ENCODE results near the gene PSTPIP2.
"Not testable (repeated sequence)": the region's sequence is repeated elsewhere in the genome, so short reads cannot be mapped to it uniquely, and the experiment has no call there.

Gene PSTPIP2

GRCh38 chr18:45997700-45998151, 74.3 kb downstream of the PSTPIP2 start:
- peak overlapping the region; percentile 34 for H3K27ac ChIP-seq (ENCODE audit: insufficient read depth, low read length, poor library complexity, severe bottlenecking)
- no peaks in the 10 kb centered on the region for H3K36me3 ChIP-seq (ENCODE audit: control insufficient read depth, insufficient read depth, low read length)
- no peaks in the 10 kb centered on the region for H3K27me3 ChIP-seq (replicated peaks; ENCODE audit: control insufficient read depth, insufficient read depth, low read length, poor library complexity, severe bottlenecking)
- no peak for DNase-seq
- peaks cover 21% of the 10 kb centered on the region for H3K4me1 ChIP-seq (ENCODE audit: control insufficient read depth, insufficient read depth, low read length, poor library complexity, severe bottlenecking)
- no peaks in the 10 kb centered on the region for H3K9me3 ChIP-seq (ENCODE audit: control insufficient read depth, low read length)
- H3K4me3 ChIP-seq (ENCODE audit: insufficient read depth, low read depth, low read length, poor library complexity, severe bottlenecking) = peak overlapping the region; percentile 41

GRCh38 chr18:45995461-45995860, 76.6 kb downstream of the PSTPIP2 start:
- Histone ChIP-seq H3K4me3 (ENCODE audit: insufficient read depth, low read depth, low read length, poor library complexity, severe bottlenecking) (no peak overlapping the region), H3K36me3 (ENCODE audit: control insufficient read depth, insufficient read depth, low read length) (no peaks in the 10 kb centered on the region), H3K4me1 (ENCODE audit: control insufficient read depth, insufficient read depth, low read length, poor library complexity, severe bottlenecking) (peaks cover 21% of the 10 kb centered on the region), H3K27ac (ENCODE audit: insufficient read depth, low read length, poor library complexity, severe bottlenecking) (no peak overlapping the region), H3K9me3 (ENCODE audit: control insufficient read depth, low read length) (no peaks in the 10 kb centered on the region), H3K27me3 (replicated peaks; ENCODE audit: control insufficient read depth, insufficient read depth, low read length, poor library complexity, severe bottlenecking) (no peaks in the 10 kb centered on the region)
- no peak for DNase-seq

- Histone ChIP-seq H3K27me3 (replicated peaks; ENCODE audit: control insufficient read depth, insufficient read depth, low read length, poor library complexity, severe bottlenecking) (no peaks in the 10 kb centered on the region), H3K36me3 (ENCODE audit: control insufficient read depth, insufficient read depth, low read length) (peaks cover 6% of the 10 kb centered on the region), H3K4me1 (ENCODE audit: control insufficient read depth, insufficient read depth, low read length, poor library complexity, severe bottlenecking) (peaks cover 14% of the 10 kb centered on the region), H3K27ac (ENCODE audit: insufficient read depth, low read length, poor library complexity, severe bottlenecking) (no peak overlapping the region), H3K9me3 (ENCODE audit: control insufficient read depth, low read length) (no peaks in the 10 kb centered on the region), H3K4me3 (ENCODE audit: insufficient read depth, low read depth, low read length, poor library complexity, severe bottlenecking) (no peak overlapping the region)
- DNase-seq = no peak
These were observed 78.6 kb downstream of the PSTPIP2 start for GRCh38 chr18:45993438-45993837.

- H3K27ac ChIP-seq (ENCODE audit: insufficient read depth, low read length, poor library complexity, severe bottlenecking); H3K27me3 ChIP-seq (replicated peaks; ENCODE audit: control insufficient read depth, insufficient read depth, low read length, poor library complexity, severe bottlenecking); H3K36me3 ChIP-seq (ENCODE audit: control insufficient read depth, insufficient read depth, low read length); DNase-seq; H3K9me3 ChIP-seq (ENCODE audit: control insufficient read depth, low read length); H3K4me3 ChIP-seq (ENCODE audit: insufficient read depth, low read depth, low read length, poor library complexity, severe bottlenecking): not testable (repeated sequence)
- H3K4me1 ChIP-seq (ENCODE audit: control insufficient read depth, insufficient read depth, low read length, poor library complexity, severe bottlenecking) = peaks cover 10% of the 10 kb centered on the region
These were observed 79.5 kb downstream of the PSTPIP2 start for GRCh38 chr18:45992527-45992926.

GRCh38 chr18:45991788-45992187, 80.3 kb downstream of the PSTPIP2 start:
- H3K4me1 ChIP-seq (ENCODE audit: control insufficient read depth, insufficient read depth, low read length, poor library complexity, severe bottlenecking) = peaks cover 5% of the 10 kb centered on the region
- H3K4me3 ChIP-seq (ENCODE audit: insufficient read depth, low read depth, low read length, poor library complexity, severe bottlenecking) = no peak overlapping the region
- peaks cover 6% of the 10 kb centered on the region for H3K36me3 ChIP-seq (ENCODE audit: control insufficient read depth, insufficient read depth, low read length)
- no peaks in the 10 kb centered on the region for H3K27me3 ChIP-seq (replicated peaks; ENCODE audit: control insufficient read depth, insufficient read depth, low read length, poor library complexity, severe bottlenecking)
- DNase-seq = no peak
- no peaks in the 10 kb centered on the region for H3K9me3 ChIP-seq (ENCODE audit: control insufficient read depth, low read length)
- H3K27ac ChIP-seq (ENCODE audit: insufficient read depth, low read length, poor library complexity, severe bottlenecking) = no peak overlapping the region

GRCh38 chr18:45984546-45985235, 87.4 kb downstream of the PSTPIP2 start:
- Histone ChIP-seq H3K27ac (ENCODE audit: insufficient read depth, low read length, poor library complexity, severe bottlenecking) (no peak overlapping the region), H3K4me3 (ENCODE audit: insufficient read depth, low read depth, low read length, poor library complexity, severe bottlenecking) (no peak overlapping the region), H3K27me3 (replicated peaks; ENCODE audit: control insufficient read depth, insufficient read depth, low read length, poor library complexity, severe bottlenecking) (no peaks in the 10 kb centered on the region), H3K36me3 (ENCODE audit: control insufficient read depth, insufficient read depth, low read length) (peaks cover 2% of the 10 kb centered on the region), H3K9me3 (ENCODE audit: control insufficient read depth, low read length) (no peaks in the 10 kb centered on the region), H3K4me1 (ENCODE audit: control insufficient read depth, insufficient read depth, low read length, poor library complexity, severe bottlenecking) (no peaks in the 10 kb centered on the region)
- DNase-seq = no peak

GRCh38 chr18:45981821-45982220, 90.2 kb downstream of the PSTPIP2 start:
- no peaks in the 10 kb centered on the region for H3K27me3 ChIP-seq (replicated peaks; ENCODE audit: control insufficient read depth, insufficient read depth, low read length, poor library complexity, severe bottlenecking)
- no peak overlapping the region for H3K4me3 ChIP-seq (ENCODE audit: insufficient read depth, low read depth, low read length, poor library complexity, severe bottlenecking)
- H3K27ac ChIP-seq (ENCODE audit: insufficient read depth, low read length, poor library complexity, severe bottlenecking) = no peak overlapping the region
- H3K9me3 ChIP-seq (ENCODE audit: control insufficient read depth, low read length) = no peaks in the 10 kb centered on the region
- H3K4me1 ChIP-seq (ENCODE audit: control insufficient read depth, insufficient read depth, low read length, poor library complexity, severe bottlenecking) = no peaks in the 10 kb centered on the region
- no peaks in the 10 kb centered on the region for H3K36me3 ChIP-seq (ENCODE audit: control insufficient read depth, insufficient read depth, low read length)
- no peak for DNase-seq

- H3K27ac ChIP-seq (ENCODE audit: insufficient read depth, low read length, poor library complexity, severe bottlenecking) = no peak overlapping the region
- no peaks in the 10 kb centered on the region for H3K4me1 ChIP-seq (ENCODE audit: control insufficient read depth, insufficient read depth, low read length, poor library complexity, severe bottlenecking)
- no peak overlapping the region for H3K4me3 ChIP-seq (ENCODE audit: insufficient read depth, low read depth, low read length, poor library complexity, severe bottlenecking)
- no peaks in the 10 kb centered on the region for H3K36me3 ChIP-seq (ENCODE audit: control insufficient read depth, insufficient read depth, low read length)
- no peak for DNase-seq
- H3K27me3 ChIP-seq (replicated peaks; ENCODE audit: control insufficient read depth, insufficient read depth, low read length, poor library complexity, severe bottlenecking) = no peaks in the 10 kb centered on the region
- H3K9me3 ChIP-seq (ENCODE audit: control insufficient read depth, low read length) = no peaks in the 10 kb centered on the region
These were observed 91.8 kb downstream of the PSTPIP2 start for GRCh38 chr18:45980229-45980628.

GRCh38 chr18:45978084-45978483, 94.0 kb downstream of the PSTPIP2 start:
- Histone ChIP-seq H3K27me3 (replicated peaks; ENCODE audit: control insufficient read depth, insufficient read depth, low read length, poor library complexity, severe bottlenecking) (no peaks in the 10 kb centered on the region), H3K4me3 (ENCODE audit: insufficient read depth, low read depth, low read length, poor library complexity, severe bottlenecking) (no peak overlapping the region), H3K36me3 (ENCODE audit: control insufficient read depth, insufficient read depth, low read length) (no peaks in the 10 kb centered on the region), H3K27ac (ENCODE audit: insufficient read depth, low read length, poor library complexity, severe bottlenecking) (no peak overlapping the region), H3K9me3 (ENCODE audit: control insufficient read depth, low read length) (no peaks in the 10 kb centered on the region), H3K4me1 (ENCODE audit: control insufficient read depth, insufficient read depth, low read length, poor library complexity, severe bottlenecking) (no peaks in the 10 kb centered on the region)
- DNase-seq = no peak

- Histone ChIP-seq H3K4me1 (ENCODE audit: control insufficient read depth, insufficient read depth, low read length, poor library complexity, severe bottlenecking) (no peaks in the 10 kb centered on the region), H3K27ac (ENCODE audit: insufficient read depth, low read length, poor library complexity, severe bottlenecking) (no peak overlapping the region), H3K9me3 (ENCODE audit: control insufficient read depth, low read length) (no peaks in the 10 kb centered on the region), H3K27me3 (replicated peaks; ENCODE audit: control insufficient read depth, insufficient read depth, low read length, poor library complexity, severe bottlenecking) (no peaks in the 10 kb centered on the region), H3K36me3 (ENCODE audit: control insufficient read depth, insufficient read depth, low read length) (no peaks in the 10 kb centered on the region), H3K4me3 (ENCODE audit: insufficient read depth, low read depth, low read length, poor library complexity, severe bottlenecking) (no peak overlapping the region)
- no peak for DNase-seq
These were observed 95.1 kb downstream of the PSTPIP2 start for GRCh38 chr18:45976974-45977373.

Measured in effector memory CD4-positive, alpha-beta T cell (primary cell).